ENCODE data around the gene GOLT1B. TPM values are rescaled to one million over a fixed set of nuclear protein-coding genes. Genes with fewer than 3 reads are reported as not detected.

Gene GOLT1B
- polyA plus RNA-seq, 1 donor = 28.2 TPM

DNA sequence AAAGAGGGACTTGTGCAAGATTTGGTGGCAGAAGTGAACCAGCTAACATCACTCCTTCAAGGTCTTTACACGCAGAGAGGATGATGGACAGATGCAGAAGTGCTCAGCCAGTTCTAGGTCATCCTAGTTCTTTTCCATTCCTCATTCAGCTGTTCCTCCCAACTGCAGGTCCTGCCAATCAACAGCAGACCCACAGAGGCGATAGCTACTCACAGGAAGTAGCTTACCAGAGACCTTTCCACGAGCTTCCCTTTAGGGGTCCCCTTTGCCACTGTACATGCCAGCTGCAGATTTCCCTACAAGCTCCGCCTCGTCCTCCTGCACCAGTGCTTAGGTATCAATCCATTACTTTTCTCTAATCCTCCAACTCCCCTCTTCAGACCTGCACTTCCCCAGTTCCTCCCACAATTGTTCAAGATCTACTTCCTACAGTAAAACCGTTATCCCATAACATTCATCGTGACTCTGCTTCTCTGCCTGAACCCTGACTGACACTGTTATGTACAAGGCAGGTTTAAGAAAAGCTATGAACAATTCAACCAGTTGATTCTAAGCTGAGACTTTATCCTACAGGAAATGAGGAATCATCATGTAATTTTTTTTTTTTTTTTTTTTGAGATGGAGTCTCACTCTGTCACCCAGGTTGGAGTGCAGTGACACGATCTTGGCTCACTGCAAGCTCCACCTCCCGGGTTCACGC lies 22.7 kb upstream of the GOLT1B start:
- Histone ChIP-seq H3K4me3 (ENCODE audit: low read length) (no peak overlapping the region), H3K27ac (ENCODE audit: low read length) (no peak overlapping the region), H3K36me3 (ENCODE audit: control insufficient read depth, insufficient read depth, low read length) (peaks cover 33% of the 10 kb centered on the region), H3K27me3 (ENCODE audit: control insufficient read depth, insufficient read depth, low read length) (no peaks in the 10 kb centered on the region), H3K9me3 (ENCODE audit: control insufficient read depth, low read depth, low read length) (no peaks in the 10 kb centered on the region), H3K4me1 (ENCODE audit: control insufficient read depth, insufficient read depth, low read length) (no peaks in the 10 kb centered on the region)
- WGBS (ENCODE audit: insufficient coverage, low lambda C conversion rate) = 96% methylated on average over 5 of the region's 10 CpGs
- DNase-seq = no peak

DNA sequence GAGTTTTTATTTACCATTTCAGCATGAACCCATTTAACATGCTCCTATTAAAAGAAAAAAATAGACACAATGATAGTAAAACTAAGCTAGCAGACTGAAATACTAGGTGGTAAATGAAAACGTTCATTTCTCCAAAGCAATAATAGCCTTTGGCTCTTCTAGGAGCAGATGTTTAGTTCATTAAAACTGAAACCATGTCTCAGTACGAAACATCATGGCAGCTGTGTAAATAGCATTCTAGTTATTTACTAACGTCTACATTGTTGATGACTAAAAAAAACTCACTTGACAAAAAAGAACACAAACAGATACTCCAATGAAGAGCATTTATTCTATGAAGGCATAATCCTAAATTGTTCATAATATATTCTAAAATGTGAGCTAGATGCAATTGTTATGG lies 18.1 kb upstream of the GOLT1B start:
- Histone ChIP-seq H3K36me3 (ENCODE audit: control insufficient read depth, insufficient read depth, low read length) (peaks cover 34% of the 10 kb centered on the region), H3K9me3 (ENCODE audit: control insufficient read depth, low read depth, low read length) (no peaks in the 10 kb centered on the region), H3K4me1 (ENCODE audit: control insufficient read depth, insufficient read depth, low read length) (no peaks in the 10 kb centered on the region), H3K4me3 (ENCODE audit: low read length) (no peak overlapping the region), H3K27ac (ENCODE audit: low read length) (no peak overlapping the region), H3K27me3 (ENCODE audit: control insufficient read depth, insufficient read depth, low read length) (no peaks in the 10 kb centered on the region)
- 80% methylated on average over 2 of the region's 3 CpGs for WGBS (ENCODE audit: insufficient coverage, low lambda C conversion rate)
- no peak for DNase-seq

DNA sequence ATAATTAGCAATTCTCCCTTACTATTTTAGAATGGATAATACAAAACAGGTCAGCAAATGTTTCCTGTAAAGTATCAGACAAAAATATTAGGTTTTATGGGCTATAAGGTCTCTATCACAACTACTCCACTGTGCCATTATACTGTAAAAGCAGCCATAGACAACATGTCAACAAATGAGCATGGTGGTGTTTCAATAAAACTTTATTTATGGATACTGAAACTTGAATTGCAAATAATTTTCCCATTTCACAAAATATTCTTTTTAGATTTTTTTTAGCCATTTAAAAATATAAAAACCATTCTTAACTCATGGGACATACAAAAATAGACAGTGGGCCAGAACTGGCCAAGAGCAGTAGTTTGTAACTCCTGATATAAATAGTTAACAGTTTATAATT lies 15.6 kb upstream of the GOLT1B start:
- Histone ChIP-seq H3K9me3 (ENCODE audit: control insufficient read depth, low read depth, low read length) (no peaks in the 10 kb centered on the region), H3K4me3 (ENCODE audit: low read length) (no peak overlapping the region), H3K4me1 (ENCODE audit: control insufficient read depth, insufficient read depth, low read length) (no peaks in the 10 kb centered on the region), H3K27ac (ENCODE audit: low read length) (no peak overlapping the region), H3K27me3 (ENCODE audit: control insufficient read depth, insufficient read depth, low read length) (no peaks in the 10 kb centered on the region), H3K36me3 (ENCODE audit: control insufficient read depth, insufficient read depth, low read length) (peaks cover 23% of the 10 kb centered on the region)
- no peak for DNase-seq

DNA sequence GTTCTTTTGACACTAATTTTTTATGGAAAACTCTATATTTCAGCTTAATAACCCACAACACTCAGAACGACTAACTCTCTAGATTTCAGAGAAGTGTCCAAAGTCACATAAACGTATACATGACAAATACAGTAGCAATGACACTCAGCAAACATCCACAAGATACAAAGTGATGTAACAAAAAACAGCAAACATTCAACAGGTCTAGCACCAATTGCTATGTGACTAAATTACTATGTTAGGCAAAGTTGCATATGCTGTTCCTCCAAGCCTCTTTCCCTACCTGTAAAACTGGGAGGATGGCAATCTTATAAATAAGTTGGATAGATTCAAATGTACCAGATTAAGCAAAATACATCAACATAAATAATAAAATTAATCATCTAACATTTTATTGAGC lies 1.8 kb upstream of the GOLT1B start:
- Histone ChIP-seq H3K27ac (ENCODE audit: low read length) (no peak overlapping the region), H3K27me3 (ENCODE audit: control insufficient read depth, insufficient read depth, low read length) (no peaks in the 10 kb centered on the region), H3K4me1 (ENCODE audit: control insufficient read depth, insufficient read depth, low read length) (peaks cover 12% of the 10 kb centered on the region), H3K36me3 (ENCODE audit: control insufficient read depth, insufficient read depth, low read length) (peaks cover 30% of the 10 kb centered on the region), H3K4me3 (ENCODE audit: low read length) (no peak overlapping the region), H3K9me3 (ENCODE audit: control insufficient read depth, low read depth, low read length) (no peaks in the 10 kb centered on the region)
- DNase-seq = no peak
- WGBS (ENCODE audit: insufficient coverage, low lambda C conversion rate) = 100% methylated on average over 2 of the region's 2 CpGs

DNA sequence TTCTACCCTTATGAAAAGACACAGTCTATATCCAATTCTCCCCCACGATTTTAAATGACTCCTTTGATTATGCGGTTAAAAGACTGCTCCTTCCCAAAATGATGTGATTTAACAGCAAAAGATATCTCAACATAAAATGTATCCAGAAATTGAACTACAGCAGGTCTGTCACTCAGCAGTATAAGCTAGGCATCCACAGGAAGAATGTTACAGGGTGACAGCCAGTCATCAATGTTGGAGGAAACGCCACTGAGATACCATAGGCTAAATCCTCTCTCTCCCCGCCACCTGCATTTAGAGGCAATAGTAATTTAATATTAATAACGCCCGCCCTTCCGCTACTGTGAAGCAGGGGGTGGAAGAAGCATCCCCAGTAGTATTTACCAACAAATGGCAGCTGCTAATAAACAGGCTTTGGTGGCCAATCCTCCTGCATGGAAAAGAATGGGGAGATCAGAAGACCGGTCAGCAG lies 767 bp upstream of the GOLT1B start:
- DNase-seq = no peak
- H3K9me3 ChIP-seq (ENCODE audit: control insufficient read depth, low read depth, low read length) = no peaks in the 10 kb centered on the region
- no CpG with 5 or more reads among the region's 8 CpGs for WGBS (ENCODE audit: insufficient coverage, low lambda C conversion rate)
- peak overlapping the region; percentile 94 for H3K4me3 ChIP-seq (ENCODE audit: low read length)
- H3K36me3 ChIP-seq (ENCODE audit: control insufficient read depth, insufficient read depth, low read length) = peaks cover 22% of the 10 kb centered on the region
- peak overlapping the region; percentile 62 for H3K27ac ChIP-seq (ENCODE audit: low read length)
- no peaks in the 10 kb centered on the region for H3K27me3 ChIP-seq (ENCODE audit: control insufficient read depth, insufficient read depth, low read length)
- peaks cover 12% of the 10 kb centered on the region for H3K4me1 ChIP-seq (ENCODE audit: control insufficient read depth, insufficient read depth, low read length)

DNA sequence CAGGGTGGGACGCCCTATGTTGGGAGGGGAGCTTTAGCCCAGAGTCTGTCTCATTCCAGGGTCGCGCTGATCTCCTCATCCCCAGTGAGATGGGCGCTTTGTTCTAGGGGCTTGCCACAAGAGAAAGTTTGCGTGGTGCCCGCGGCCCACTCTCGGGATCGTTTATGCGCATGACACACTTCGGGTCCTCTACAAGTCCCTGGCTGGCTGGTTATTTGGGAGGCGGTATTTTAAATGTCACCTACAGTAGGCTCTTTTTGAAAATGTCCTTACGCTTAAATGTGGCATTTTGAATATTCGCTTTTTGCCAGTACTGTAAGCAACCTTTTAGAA lies 541 bp downstream of the GOLT1B start:
- Histone ChIP-seq H3K27me3 (ENCODE audit: control insufficient read depth, insufficient read depth, low read length) (no peaks in the 10 kb centered on the region), H3K36me3 (ENCODE audit: control insufficient read depth, insufficient read depth, low read length) (peaks cover 9% of the 10 kb centered on the region), H3K9me3 (ENCODE audit: control insufficient read depth, low read depth, low read length) (no peaks in the 10 kb centered on the region), H3K4me1 (ENCODE audit: control insufficient read depth, insufficient read depth, low read length) (peaks cover 12% of the 10 kb centered on the region), H3K27ac (ENCODE audit: low read length) (peak overlapping the region; percentile 77), H3K4me3 (ENCODE audit: low read length) (peak overlapping the region; percentile 94)
- peak in 1 of 2 donors; percentile 3 for DNase-seq
- WGBS (ENCODE audit: insufficient coverage, low lambda C conversion rate) = 6% methylated on average over 2 of the region's 14 CpGs

DNA sequence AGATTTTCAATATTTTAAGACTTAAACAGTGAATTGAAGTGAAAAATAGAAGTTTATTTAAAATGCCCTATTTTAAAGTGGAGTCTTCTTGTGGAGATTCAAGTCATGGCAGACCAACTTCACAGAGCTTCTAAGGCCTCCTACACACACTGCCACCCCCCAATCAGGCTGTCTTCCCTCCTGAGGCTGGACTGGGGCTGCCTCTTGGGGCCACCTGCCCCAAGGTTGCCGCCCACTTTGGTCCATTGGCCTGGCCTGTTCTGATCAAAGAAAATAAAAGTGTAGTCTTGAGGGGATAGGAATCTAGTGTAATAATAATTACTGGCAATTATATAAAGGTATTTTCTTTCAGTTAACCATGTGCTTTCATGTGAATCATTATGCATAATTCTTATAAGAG lies 1.3 kb downstream of the GOLT1B start:
- Histone ChIP-seq H3K4me3 (ENCODE audit: low read length) (peak overlapping the region; percentile 94), H3K36me3 (ENCODE audit: control insufficient read depth, insufficient read depth, low read length) (peaks cover 5% of the 10 kb centered on the region), H3K27me3 (ENCODE audit: control insufficient read depth, insufficient read depth, low read length) (no peaks in the 10 kb centered on the region), H3K9me3 (ENCODE audit: control insufficient read depth, low read depth, low read length) (no peaks in the 10 kb centered on the region), H3K27ac (ENCODE audit: low read length) (no peak overlapping the region), H3K4me1 (ENCODE audit: control insufficient read depth, insufficient read depth, low read length) (peaks cover 12% of the 10 kb centered on the region)
- WGBS (ENCODE audit: insufficient coverage, low lambda C conversion rate) = 80% methylated on average over 1 of the region's 1 CpG
- no peak for DNase-seq

DNA sequence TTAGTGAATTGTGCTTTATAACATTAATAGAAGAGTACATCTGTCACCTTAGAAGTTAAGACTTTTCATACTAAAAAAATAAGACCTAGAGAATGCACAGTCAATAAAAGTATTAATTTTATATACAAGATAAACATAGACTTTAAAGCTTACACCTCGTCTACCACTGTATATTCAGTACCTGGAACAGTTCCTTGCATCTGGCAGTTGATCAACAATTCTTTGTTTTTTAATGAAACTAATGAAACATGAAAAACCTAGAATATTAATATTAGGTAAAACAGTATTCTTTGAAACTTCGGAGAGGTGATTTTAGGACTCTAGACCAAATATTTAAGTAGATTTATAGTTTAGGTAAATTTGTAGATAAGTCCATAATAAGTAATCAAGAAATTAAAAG lies 4.3 kb downstream of the GOLT1B start:
- no peak for DNase-seq
- Histone ChIP-seq H3K4me3 (ENCODE audit: low read length) (no peak overlapping the region), H3K9me3 (ENCODE audit: control insufficient read depth, low read depth, low read length) (no peaks in the 10 kb centered on the region), H3K4me1 (ENCODE audit: control insufficient read depth, insufficient read depth, low read length) (peaks cover 6% of the 10 kb centered on the region), H3K27ac (ENCODE audit: low read length) (no peak overlapping the region), H3K27me3 (ENCODE audit: control insufficient read depth, insufficient read depth, low read length) (no peaks in the 10 kb centered on the region), H3K36me3 (ENCODE audit: control insufficient read depth, insufficient read depth, low read length) (peaks cover 10% of the 10 kb centered on the region)
- WGBS (ENCODE audit: insufficient coverage, low lambda C conversion rate) = 89% methylated on average over 1 of the region's 2 CpGs

DNA sequence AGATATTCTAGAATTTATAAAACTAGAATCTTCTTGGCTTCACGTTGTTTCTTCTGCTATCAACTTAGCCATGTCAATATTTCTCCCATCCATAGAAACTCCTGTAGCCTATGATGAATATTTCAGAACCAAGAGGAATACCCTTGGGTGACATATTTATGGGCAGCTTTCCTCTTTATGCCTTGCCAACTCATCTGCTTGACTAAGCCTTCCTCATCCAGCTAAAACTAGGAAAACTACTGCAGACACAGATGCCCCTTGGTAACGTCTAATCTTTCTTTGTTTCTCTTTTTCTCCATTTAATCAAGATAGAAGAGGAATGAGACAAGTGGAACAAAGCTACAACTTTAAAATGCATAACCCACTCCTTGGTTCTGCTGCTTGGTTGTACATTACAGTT lies 6.3 kb downstream of the GOLT1B start:
- Histone ChIP-seq H3K27ac (ENCODE audit: low read length) (no peak overlapping the region), H3K36me3 (ENCODE audit: control insufficient read depth, insufficient read depth, low read length) (peaks cover 15% of the 10 kb centered on the region), H3K4me1 (ENCODE audit: control insufficient read depth, insufficient read depth, low read length) (peaks cover 2% of the 10 kb centered on the region), H3K9me3 (ENCODE audit: control insufficient read depth, low read depth, low read length) (no peaks in the 10 kb centered on the region), H3K27me3 (ENCODE audit: control insufficient read depth, insufficient read depth, low read length) (no peaks in the 10 kb centered on the region), H3K4me3 (ENCODE audit: low read length) (no peak overlapping the region)
- DNase-seq = no peak
- 80% methylated on average over 2 of the region's 2 CpGs for WGBS (ENCODE audit: insufficient coverage, low lambda C conversion rate)

DNA sequence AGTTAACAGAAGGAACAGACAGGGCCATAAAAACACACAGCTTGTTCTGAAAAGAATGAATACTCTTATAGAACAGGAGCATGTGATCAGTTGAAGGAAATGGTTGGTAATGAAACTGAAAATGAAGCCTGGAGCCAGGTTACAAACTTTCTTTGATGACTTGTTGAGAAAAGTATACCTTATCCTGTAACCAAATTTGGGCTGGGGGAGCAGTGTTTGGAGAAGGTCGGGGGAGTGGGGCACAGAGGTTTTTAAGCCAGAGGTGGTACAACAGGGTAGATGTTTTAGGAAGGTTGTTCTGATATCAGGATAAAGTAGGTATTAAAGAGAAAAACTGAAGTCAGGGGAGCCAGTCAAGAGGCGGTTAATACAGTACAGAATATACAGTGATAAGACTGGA lies 8.2 kb downstream of the GOLT1B start:
- H3K4me1 ChIP-seq (ENCODE audit: control insufficient read depth, insufficient read depth, low read length) = no peaks in the 10 kb centered on the region
- no peaks in the 10 kb centered on the region for H3K27me3 ChIP-seq (ENCODE audit: control insufficient read depth, insufficient read depth, low read length)
- H3K4me3 ChIP-seq (ENCODE audit: low read length) = no peak overlapping the region
- H3K36me3 ChIP-seq (ENCODE audit: control insufficient read depth, insufficient read depth, low read length) = peaks cover 24% of the 10 kb centered on the region
- H3K9me3 ChIP-seq (ENCODE audit: control insufficient read depth, low read depth, low read length) = no peaks in the 10 kb centered on the region
- no peak overlapping the region for H3K27ac ChIP-seq (ENCODE audit: low read length)
- WGBS (ENCODE audit: insufficient coverage, low lambda C conversion rate) = 50% methylated on average over 2 of the region's 2 CpGs
- no peak for DNase-seq

DNA sequence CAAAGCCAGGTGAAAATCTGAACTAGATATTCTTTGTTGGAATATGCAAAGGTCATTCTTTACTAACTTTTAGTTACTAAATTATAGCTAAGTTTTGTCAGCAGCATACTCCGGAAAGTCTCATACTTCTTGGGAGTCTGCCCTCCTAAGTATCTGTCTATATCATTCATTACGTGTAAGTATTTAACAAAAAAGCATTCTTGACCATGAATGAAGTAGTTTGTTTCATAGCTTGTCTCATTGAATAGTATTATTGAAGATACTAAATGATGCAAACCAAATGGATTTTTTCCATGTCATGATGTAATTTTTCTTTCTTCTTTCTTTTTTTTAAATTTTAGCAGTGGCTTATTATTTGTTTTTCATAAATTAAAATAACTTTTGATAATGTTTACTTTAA lies 14.7 kb downstream of the GOLT1B start:
- 89% methylated on average over 1 of the region's 2 CpGs for WGBS (ENCODE audit: insufficient coverage, low lambda C conversion rate)
- Histone ChIP-seq H3K4me1 (ENCODE audit: control insufficient read depth, insufficient read depth, low read length) (no peaks in the 10 kb centered on the region), H3K27me3 (ENCODE audit: control insufficient read depth, insufficient read depth, low read length) (no peaks in the 10 kb centered on the region), H3K4me3 (ENCODE audit: low read length) (no peak overlapping the region), H3K36me3 (ENCODE audit: control insufficient read depth, insufficient read depth, low read length) (peaks cover 16% of the 10 kb centered on the region), H3K27ac (ENCODE audit: low read length) (no peak overlapping the region), H3K9me3 (ENCODE audit: control insufficient read depth, low read depth, low read length) (no peaks in the 10 kb centered on the region)
- DNase-seq = no peak
